GM21529 (cell line): ENCODE results near the gene USP24.
"Not testable (repeated sequence)": the region's sequence is repeated elsewhere in the genome, so short reads cannot be mapped to it uniquely, and the experiment has no call there.

Experiments
- ATAC-seq: cut with Tn5 transposase; IDR thresholded peaks from one replicate; pipeline ENCODE4 v1.9.1; 2021; ENCODE audit not compliant: unreplicated experiment

USP24 gene

DNA sequence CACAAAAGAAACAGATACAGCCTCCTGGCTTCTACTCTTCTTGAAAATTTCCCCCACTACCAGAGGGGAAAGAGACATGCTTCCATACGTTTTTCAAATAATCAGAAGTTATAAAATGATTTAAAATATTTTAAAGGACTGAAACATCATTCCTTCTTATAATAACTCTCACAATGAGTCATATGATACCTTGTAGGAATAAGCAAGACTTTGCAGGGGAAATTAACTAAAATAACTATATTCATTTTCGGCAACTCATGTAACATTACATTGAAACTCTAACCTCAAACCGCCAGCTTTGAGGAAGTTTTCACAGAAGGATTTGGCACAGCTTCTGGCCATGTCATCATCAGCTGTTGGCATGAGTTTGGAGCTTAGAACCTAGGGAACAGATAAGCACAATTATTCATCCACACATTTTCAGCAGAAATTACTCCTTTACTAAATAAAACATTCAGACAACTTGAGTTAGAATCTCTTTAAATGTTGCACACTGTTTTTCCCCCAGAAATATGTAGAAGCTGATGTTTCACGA lies 85.9 kb downstream of the USP24 start:
- no peak for ATAC-seq

DNA sequence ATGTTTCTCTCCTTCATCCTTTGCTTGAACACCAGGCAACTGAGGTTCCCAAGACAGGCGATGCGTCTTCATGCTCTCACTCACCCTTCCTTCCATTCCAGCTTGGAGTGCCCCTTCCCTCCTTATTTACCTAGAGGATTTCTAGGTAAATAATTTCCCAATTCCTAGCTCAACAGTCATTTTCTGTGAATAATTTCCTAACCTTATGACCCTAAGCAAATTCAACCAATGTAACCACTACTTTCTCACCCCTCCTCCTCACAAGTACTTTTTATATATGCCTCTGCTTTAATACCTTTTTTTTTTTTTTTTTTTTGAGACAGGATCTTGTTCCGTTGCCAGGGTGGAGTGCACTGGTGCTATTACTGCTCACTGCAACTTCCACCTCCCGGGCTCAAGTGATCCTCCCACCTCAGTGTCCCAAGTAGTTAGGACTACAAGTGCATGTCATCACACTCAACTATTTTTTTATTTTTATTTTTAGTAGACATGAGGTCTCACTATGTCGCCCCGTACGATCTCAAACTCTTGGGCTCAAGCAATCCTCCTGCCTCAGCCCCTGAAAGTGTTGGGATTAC lies 86.7 kb downstream of the USP24 start:
- ATAC-seq, result no peak

DNA sequence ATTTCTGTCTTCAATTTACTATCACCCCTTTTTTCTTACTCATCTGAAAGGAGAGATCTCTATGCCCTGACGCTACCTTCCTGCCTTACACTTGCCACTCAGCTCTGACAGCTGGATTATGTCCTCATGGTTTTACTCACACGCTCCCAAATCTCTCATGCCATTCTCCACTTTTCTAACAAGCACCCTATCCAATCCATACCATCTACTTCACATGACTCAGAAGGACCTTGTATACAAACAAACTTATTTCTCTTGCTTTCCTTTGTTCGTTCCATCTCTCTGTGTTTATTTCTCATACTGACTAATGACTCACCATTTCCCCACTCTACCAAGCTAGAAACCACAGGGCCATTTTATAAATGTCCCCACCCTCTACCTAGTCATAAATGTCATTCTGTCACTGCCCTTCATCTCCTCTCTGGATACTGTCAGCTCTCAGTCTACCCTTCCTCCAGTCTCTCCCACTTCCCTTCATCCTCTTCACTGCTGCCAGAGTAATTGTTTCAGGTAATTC lies 87.3 kb downstream of the USP24 start:
- ATAC-seq, result no peak

DNA sequence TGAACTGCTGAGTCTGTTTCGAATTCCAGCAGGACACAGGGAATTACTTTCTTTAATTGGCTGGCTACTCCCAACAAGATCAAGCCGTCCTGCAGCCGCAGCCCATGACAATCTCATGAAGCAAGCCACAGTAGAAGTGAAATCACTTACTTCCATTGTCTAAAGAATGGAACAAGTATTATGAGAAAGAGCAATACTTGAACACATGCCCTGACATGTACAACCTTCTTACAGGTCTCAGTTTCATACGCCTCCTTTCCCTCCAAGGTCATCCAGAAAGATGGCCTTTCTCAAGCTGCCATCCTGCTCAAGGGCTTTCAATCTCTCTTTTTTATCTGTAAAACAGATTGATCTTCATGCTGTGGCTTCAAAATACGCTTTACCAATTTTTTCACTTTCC lies 90.7 kb downstream of the USP24 start:
- no peak for ATAC-seq

DNA sequence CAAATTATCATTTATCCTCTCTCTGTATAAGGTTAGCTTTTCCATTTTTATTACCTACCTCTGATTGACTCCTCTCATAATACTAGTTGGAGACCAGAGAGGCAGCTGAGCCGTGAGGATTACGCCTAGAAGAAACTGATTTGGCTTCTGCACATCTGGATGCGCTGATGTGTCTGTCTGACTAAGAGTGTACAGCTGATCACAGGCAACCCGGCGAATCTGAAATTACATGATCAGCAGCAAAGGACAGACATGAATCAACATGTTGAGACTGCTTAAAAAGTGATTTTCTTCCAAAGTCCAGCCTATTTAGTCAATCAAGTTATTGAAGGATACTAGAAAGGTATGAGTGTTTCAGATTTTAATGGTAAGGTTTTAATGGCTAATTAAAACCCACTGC lies 94.6 kb downstream of the USP24 start:
- no peak for ATAC-seq

DNA sequence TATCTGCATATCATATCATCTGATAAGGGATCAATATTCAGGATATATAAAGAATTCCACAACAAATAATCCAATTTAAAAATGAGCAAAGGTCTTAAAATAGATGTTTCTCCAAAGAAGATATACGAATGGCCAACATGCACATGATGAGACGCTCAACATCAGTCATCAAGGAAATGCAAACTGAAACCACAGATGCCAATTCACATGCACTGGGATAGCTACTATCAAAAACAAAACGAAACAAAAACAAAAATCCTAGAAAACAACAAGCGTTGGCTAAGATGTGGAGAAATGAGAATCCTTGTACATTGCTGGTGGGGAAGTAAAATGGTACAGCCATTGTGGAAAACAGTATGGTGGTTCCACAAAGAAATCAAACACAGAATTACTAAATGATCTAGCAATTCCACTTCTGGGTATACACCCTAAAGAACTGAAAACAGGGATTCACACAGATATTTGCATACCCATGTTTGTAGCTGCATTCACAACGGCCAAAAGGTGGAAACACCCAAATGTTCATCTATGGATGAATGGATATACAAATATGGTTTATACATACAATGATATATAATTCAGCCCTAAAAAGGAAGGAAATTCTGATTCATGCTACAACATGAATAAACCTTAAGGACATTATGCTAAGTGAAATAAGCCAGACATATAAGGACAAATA lies 96.4 kb downstream of the USP24 start:
- ATAC-seq, result no peak

DNA sequence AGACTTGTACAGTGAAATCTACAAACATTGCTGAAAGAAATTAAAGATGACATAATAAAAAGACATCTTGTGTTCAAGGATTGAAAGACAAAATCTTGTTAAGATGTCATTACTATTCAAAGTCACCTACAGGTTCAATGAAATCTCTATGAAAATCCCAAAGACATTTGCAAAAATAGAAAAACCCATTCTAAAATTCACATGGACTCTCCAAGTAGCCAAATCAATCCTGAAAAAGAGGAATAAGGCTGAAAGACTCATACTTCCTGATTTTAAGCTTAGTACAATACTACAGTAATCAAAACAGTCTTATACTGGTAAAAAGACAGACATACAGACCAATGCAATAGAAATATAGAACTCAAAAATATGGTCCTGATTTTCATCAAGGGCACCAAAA lies 97.2 kb downstream of the USP24 start:
- no peak for ATAC-seq

DNA sequence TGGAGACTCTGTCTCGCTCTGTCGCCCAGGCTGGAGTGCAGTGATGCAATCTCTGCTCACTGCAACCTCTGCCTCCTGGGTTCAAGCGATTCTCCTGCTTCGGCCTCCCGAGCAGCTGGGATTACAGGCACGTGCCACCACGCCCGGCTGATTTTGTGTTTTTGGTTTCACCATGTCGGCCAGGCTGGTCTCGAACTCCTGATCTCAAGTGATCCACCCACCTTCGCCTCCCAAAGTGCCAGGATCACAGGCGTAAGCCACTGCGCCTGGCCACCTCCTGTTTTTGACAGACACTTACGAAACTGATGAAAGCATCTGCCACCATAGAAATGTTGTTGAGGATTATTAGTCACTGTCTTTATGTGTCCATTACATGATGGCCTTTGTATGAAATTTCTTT lies 106.2 kb downstream of the USP24 start:
- ATAC-seq, result not testable (repeated sequence)

DNA sequence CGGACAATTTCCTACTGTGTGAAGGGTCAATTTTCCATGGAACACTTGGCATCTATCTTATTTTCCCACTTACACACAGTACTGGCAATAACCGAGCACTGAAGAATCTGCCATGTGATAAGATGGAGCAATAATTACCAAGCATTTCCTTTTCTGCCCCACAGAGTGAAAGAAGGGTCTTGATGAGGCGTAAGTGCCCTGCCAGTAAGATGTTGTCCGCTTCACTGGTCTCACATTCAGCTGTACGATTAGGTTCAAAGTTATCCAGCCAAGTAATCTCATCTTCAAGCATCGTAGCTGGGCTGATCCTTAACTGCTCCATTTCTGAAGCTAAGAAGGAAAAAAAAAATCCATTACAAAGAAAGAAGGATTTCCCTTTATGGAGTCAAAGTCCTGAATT lies 108.1 kb downstream of the USP24 start:
- ATAC-seq, result no peak

DNA sequence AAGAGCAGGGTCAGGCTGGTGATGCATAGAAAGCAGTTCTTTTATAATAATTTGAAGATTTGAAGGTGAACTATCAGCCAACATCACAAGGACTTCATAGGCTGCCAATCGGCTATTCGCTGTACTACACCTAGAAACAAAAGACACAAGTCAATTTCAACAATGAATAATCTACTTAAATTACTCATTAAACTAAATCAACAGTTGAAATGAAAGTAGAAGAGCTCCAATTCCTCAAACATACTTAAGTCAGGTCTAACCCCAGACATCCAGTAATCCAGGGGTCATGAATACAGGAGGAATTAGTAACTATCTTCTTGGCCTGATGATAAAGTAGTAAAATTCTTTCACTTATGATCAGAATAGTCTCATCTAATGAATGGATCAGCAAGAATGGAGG lies 111.3 kb downstream of the USP24 start:
- no peak for ATAC-seq

DNA sequence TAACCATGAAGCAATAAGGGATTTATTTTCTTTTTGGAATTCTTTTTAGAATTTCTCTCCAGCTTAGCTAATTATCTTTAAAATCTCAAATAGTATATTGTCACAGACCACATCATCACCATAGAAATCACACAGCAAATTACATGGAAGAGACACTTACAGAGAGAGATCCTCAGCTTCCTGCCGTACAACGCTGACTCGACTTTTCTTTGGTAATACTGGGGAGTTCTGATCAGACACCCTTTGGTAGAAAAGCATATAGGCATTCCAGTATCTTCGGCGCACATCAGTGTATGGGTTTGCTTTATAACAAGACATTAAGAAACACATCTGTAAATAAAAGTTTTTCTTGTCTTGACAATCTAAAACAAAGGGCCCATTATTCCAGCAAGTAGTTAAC lies 120.1 kb downstream of the USP24 start:
- no peak for ATAC-seq

DNA sequence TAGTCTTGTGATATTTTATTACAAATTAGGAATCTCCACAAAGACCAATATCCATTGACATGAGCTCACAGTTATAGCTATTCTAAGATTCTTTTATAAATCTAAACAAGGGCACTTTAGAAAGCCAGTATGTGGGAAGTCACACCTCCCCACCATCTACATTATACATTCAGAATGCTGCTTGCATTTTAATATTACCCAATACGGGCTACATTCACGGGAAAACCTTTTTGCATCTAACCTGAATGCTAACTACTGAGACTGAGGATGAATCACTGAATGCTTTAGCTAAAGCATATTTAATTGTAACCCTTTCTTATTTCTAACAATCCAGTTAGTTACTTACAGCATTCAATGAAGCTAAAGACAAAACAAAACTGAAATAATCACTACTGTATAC lies 122.7 kb downstream of the USP24 start:
- no peak for ATAC-seq

DNA sequence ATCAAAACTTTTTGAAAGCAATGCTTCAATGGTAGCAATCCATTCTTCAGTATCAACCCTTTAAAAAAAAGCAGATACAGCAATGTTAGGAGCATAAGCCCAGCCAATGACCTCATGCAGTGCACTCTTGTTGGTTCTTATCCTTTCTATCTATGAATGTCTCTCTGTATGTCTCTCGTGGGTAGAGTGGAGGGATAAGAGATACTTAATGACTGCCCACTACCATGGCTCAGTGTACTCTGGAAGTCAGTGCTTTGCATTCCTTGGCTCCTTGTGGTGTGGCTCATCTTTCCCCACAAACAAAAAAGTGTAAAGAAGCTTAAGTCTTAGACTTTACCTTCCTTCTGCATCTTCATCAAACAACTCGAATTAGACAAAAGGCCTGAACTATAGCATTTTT lies 125.5 kb downstream of the USP24 start:
- no peak for ATAC-seq

DNA sequence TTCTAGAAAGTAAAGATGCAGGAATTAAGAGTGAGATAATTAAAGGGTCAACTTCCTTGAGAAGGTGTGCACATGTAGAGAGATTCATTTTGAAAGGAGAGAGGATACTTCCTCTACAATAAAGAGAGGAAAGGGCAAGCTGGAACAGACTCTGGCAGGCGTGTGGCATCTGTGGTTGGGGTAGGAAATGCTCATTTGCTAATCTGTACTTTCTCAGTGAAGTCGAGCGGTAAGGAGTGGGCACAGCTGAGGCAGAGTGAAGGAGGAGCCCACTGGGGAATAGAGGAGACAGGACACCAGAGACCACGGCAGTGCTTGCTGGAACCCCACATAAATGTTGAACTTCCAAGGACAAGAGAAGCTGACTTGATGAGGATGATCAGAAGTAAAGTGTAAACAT lies 126.8 kb downstream of the USP24 start:
- no peak for ATAC-seq

DNA sequence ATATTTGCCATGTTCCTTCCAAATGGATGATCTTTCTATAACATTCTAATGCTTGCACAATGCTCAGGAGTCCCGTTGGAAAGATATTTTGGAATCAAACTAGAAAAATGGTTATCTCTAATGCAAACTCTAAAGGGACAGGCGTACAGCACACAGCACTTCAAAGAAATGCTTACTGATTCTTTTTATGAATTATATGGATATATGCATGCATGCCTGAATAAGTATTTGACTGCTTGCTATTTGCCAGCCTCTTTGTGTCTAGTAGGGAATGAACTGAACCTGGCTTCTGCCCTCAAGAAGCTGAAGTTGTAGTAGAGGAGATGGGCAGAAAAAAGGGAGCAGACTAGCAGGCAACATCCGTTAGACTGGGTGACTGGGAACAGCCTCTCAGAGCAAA lies 127.7 kb downstream of the USP24 start:
- ATAC-seq, result no peak

DNA sequence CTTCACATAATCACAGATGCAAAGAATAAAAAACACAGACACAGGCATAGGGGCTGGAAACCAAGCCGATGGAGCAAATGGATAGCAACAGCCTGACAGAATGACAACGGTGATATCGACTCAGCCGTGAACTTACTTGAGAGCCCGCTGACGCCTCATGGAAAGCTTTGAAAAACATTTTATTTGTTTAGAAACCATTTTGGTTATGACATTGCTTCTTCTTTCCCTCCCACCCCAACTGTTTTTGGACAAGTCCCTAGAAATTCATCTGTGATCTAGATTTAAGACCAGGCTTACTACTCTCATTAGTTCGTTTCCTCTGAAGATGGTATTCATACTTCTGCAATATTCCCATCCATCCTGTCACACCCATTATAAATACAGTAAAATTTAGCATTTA lies 130.9 kb downstream of the USP24 start:
- no peak for ATAC-seq

DNA sequence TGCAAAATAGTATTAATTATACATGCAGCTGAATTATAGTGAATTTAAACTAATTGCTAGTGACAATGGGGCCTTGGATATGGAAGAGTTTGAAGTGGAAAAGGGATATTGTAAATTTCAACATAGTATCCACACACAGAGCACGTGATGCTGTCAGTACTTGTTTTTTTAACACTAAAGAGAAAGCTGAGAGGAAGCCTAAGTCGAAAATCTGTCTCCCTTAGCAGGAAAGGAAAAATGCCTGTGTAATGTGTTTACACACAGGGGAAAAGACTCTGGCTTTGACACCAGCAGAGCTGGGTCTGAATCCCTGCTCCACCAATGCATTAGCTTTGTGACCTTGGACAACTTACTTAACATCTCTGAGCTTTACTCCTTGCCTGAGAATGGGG lies 133.3 kb downstream of the USP24 start:
- ATAC-seq, result no peak

DNA sequence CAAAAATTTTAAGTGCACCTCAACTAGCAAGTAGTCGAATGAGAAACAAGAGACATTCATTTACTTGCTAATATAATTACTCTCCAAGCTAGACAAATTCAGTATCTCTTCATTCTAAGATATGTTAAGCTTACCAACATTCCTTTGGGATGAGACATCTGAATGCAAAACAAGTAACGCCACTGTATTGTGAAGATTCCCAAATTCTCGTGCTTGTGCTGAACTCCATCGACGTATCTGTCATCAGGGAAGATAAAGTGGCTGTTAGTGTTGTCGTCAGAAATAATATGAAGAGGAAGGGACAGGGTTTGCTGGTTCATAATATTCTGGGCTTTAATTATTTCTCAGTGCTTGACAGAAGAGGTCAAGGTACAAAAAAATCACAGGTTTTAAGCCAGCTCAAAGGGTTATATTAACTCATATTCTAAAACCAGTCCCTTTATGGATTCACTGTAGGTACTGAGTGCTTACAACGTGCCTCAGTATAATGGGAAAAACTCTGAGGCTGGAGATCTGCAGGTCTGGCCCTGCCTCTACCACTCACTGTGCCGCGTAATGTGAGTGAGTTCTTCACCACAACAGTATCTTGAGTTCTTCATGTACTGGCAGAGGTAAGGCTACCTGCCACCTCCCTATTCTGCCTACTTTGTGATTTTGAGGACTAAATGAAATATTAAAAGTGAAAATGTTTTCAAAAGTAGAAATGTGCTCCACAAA lies 133.8 kb downstream of the USP24 start:
- ATAC-seq, result no peak

DNA sequence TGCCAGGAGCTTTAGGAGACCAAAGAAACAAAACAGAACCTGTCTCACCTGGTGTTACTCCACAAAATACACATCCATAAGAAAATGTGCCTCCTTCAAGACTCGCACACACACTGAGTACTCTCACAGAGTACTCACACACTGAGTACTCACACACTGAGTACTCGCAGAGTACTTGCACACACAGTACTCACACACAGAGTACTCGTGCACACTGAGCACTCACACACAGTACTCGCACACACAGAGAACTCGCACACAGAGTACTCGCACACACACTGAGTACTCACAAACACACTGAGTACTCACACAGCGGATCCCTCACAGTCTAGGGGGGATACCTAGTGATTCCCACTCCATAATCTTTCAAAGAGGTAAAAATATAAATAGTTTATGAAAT lies 135.5 kb downstream of the USP24 start:
- ATAC-seq, result no peak

DNA sequence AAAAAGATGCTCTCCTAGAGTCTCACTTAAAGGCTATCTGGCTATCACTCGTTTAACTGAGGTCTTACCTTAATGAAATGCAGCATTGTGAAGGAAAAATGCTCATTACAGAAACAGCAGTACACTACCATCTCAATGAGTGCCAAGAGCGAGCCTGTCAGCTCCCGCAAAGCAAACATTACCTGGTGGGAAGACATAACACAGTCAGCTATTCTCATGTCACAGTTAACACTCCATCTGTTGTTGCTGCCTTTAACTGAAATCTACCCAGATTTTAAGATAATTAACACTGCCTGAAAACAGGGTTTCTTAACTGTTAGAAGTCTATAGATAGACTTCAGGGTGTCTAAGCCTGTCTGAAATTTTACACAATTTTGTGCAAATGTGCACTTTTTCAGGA lies 136.7 kb downstream of the USP24 start:
- ATAC-seq, result no peak

DNA sequence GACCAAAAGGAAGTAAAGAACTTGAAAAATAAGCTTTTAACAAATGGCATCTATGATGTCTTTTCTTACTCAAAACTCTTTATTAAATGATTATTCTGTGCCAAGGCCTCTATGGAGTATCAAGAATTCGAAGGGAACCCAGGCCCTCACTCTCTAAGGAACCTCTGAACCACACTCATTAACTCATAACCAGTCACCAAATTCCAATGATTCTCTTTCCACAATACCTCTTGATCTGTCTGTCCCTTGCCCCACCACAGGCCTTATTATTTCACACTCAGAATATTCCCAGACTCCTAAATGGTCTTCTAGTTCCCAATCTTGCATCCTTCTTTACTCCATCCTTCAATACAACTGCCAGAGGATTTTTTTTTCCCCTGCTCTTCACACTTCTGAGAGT lies 138.8 kb downstream of the USP24 start:
- no peak for ATAC-seq

DNA sequence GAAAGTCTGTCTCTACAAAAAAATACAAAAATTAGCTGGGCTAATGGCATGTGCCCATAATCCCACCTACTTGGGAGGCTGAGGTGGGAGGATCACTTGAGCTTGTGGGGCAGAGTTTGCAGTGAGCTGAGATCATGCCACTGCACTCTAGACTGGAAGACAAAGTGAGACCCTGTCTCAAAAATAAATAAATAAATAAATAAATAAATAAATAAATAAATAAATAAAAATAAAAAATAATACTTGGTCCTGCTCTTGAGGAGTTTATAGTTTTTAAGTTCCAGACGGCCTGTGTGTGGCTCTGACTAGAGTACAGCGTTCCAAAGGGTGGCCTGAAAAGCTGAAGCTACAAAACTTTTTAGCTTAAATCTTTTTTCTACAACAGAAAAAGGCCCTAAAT lies 140.7 kb downstream of the USP24 start:
- ATAC-seq, result no peak
